Neural cell (in vitro differentiated cells): ENCODE results near the gene GLB1L3.

Source experiments
- EP300 ChIP-seq: fragments of 450-650 bp; conservative IDR thresholded peaks from 2 replicates; pipeline ENCODE4 v1.6.1; 2014; ENCODE audit warnings: antibody characterized with exemption, mild to moderate bottlenecking, moderate library complexity; ENCODE audit not compliant: poor library complexity, severe bottlenecking
- EZH2 ChIP-seq: fragments of 200-600, 300-800 bp; shearing (Covaris generic), sonication (generic); IDR thresholded peaks from 2 replicates; pipeline ENCODE4 v1.6.1; 2014; ENCODE audit warnings: antibody characterized with exemption, low read length, borderline replicate concordance, mild to moderate bottlenecking; ENCODE audit not compliant: insufficient read depth, poor library complexity, severe bottlenecking
- RAD21 ChIP-seq: fragments of 450-650 bp; conservative IDR thresholded peaks from 2 replicates; pipeline ENCODE4 v1.6.1; 2014; ENCODE audit warnings: antibody characterized with exemption, mild to moderate bottlenecking, moderate library complexity
- TF ChIP-seq, protein P1 (sequence below): fragments of 450-650 bp; IDR thresholded peaks from 2 replicates; pipeline ENCODE4 v1.5.1; 2014; ENCODE audit warnings: antibody characterized with exemption, mild to moderate bottlenecking, moderate library complexity; ENCODE audit not compliant: poor library complexity, severe bottlenecking

DNA sequence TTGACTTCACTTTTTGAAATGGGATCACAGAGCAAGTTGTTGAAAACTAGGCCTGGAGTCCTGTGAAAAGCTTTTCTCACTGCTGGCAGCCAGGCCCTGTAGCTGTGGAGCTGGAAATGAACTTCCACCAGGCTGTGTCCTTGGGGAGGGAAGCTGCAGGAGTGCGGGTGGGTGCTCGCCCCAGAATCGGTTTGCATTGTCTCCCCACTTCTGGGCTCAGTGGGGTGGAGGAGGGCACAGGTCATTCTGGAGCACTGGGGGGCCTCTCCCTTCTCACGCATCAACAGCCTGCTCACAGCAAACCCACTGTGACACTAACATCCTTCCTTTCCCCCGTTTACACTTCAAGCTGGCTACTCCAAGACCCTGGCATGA lies 70.8 kb downstream of the GLB1L3 start:
- TF ChIP-seq, protein P1, sequence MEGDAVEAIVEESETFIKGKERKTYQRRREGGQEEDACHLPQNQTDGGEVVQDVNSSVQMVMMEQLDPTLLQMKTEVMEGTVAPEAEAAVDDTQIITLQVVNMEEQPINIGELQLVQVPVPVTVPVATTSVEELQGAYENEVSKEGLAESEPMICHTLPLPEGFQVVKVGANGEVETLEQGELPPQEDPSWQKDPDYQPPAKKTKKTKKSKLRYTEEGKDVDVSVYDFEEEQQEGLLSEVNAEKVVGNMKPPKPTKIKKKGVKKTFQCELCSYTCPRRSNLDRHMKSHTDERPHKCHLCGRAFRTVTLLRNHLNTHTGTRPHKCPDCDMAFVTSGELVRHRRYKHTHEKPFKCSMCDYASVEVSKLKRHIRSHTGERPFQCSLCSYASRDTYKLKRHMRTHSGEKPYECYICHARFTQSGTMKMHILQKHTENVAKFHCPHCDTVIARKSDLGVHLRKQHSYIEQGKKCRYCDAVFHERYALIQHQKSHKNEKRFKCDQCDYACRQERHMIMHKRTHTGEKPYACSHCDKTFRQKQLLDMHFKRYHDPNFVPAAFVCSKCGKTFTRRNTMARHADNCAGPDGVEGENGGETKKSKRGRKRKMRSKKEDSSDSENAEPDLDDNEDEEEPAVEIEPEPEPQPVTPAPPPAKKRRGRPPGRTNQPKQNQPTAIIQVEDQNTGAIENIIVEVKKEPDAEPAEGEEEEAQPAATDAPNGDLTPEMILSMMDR, result no peak
- TF ChIP-seq EP300 (no peak), EZH2 (no peak), RAD21 (no peak)
